ENCODE measurements around the gene DRAP1.

The DRAP1 gene

DNA sequence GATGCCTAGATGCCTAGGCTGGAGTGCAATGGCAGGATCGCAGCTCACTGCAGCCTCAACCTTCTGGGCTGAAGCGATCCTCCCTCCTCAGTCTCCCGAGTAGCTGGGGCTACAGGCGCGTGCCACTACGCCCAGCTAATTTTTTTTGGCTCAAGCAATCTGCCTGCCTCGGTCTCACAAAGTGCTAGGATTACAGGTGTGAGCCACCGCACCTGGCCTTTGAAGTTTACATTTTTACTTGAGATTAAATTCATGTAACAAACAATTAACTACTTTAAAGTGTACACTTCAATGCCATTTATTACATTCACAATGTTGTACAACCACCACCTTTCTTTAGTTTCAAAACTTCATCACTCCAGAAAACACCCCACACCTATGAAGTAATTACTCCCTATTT is 15.5 kb upstream of the DRAP1 start:
- no peak for DNase-seq (ENCODE audit: low read depth in 4 of 4, low spot score in 1 of 4)

DNA sequence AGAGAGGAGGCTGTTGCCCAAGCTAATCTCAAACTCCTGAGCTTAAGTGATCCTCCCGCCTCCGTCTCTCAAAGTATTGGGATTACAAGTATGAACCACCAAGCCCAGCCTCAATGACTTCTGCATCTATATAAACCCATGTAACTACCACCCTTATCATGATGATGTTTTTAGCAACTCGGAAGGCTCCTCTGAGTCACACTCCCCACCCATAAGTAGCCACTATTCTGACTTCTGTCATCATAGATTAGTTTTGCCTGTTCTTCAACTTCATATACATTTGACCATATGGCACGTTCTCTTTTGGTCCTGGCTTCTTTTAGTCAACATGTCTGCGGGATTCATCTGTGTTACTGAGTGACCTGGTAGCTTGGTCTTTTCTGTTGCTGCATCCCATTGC is 12.6 kb upstream of the DRAP1 start:
- no peak for DNase-seq (ENCODE audit: low read depth in 4 of 4, low spot score in 1 of 4)

DNA sequence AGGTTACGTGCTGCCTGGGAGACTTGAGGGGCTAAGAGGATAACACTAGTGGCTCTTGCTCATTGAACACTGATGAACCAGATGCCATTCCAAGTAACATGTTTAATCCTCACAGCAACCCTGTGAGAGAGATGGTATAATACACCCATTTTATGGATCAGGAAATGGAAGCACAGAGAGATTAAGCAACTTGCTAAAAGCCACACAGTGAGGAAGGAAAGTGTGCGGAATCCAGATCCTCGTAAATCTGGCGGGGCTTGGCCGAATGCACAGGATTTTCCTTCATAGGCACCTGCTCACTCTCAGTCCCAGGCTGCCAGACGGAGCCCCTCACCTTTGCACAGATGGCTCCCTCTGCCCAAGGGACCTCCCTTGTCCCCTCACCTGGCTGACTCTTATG is 11.3 kb upstream of the DRAP1 start:
- DNase-seq (ENCODE audit: low read depth in 4 of 4, low spot score in 1 of 4) = no peak

DNA sequence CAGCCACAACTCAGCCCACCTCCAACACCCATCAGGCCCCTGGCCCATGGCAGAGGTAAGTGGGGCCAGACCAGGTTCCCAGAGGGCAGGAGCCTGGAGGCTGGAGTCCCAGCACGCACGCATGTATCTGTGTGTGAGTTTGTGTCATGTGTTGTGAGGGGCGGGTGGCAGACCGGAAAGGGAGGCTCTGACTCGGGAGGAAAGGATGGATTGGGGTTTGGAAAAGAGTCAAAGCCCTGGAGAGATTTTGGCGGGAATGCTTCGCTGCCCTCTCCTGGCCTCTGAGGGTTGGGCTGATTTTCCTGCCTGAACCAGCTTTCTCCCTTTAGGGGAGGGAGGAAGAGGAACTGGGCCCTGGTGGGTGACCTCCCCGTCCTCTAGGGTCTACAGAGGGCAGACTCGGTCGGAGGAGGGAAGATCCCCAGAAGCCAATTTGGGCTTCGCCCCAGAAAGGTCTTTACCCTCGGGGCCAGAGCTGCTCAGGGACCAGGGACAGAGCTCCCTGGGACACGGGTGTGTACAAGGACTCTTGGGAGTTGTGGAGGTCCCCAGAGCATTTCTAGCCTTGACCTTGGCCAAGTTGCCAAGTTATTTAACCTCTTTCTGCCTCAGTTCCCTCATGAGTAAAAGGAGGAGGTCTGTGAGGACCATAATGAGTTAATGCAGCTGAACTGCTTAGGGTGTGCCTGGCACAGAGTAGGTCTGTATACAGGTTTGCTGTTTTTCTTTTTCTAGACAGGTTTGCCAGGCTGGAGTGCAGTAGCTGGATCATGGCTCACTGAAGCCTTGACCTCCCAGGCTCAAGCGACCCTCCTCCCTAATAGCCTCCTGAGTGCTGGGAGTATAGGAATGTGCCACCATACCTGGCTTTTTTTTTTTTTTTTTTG is 7.3 kb upstream of the DRAP1 start:
- no peak for DNase-seq (ENCODE audit: low read depth in 4 of 4, low spot score in 1 of 4)

DNA sequence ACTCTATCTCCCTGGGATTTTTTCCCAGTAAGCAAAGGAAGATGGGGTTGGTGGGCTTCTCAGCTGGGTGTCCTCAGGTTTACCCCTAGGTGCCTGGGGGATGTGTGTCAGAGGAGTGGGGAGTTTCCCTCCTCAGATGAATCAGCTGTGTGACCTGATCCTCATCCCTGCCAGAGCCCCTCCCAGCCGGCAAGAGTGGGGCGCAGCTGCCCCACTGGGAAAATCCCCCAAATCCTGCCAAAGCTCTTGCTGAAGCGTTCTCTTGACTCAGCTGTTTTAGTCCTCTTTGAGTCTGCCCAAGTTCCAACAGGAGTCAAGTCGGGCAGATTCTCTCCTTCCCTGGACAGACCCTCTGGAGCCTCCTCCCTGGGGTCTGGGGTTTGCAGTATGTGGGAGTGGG is 6.4 kb upstream of the DRAP1 start:
- no peak for DNase-seq (ENCODE audit: low read depth in 4 of 4, low spot score in 1 of 4)

DNA sequence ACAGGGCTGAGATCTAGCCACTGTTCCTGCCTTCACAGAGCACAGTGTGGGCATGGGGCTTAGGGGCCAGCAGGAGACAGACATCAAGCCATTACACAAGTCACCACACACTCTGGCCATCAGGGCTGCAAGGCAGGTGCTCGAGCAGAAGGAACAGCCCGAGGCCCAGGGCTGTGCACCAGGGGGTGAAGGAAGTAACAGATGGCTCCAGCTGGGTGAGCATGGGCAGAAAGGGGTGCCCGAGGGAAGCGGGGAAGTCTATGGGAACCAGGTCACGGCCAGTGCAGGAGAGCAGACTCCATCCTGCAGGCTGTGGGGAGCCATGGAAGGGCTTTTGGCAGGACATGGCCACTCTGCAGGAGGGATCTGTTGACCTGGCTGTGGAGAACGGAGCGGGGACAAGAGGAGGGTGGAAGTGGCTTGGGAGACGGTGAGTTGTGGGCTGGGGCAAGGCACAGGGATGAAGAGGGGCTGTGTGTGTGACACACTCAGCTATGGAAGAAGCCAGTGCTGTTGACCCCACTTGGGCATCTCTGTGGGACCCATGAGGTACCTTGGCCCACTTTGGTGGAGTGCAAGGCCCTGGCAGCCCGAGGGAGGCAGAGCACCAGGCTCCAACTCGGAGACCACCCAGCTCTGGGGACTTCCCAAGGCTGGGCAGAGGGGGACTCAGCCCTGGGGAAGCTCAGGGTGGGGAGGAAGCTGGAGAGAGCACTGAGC is 4.0 kb upstream of the DRAP1 start:
- DNase-seq (ENCODE audit: low read depth in 4 of 4, low spot score in 1 of 4) = no peak

DNA sequence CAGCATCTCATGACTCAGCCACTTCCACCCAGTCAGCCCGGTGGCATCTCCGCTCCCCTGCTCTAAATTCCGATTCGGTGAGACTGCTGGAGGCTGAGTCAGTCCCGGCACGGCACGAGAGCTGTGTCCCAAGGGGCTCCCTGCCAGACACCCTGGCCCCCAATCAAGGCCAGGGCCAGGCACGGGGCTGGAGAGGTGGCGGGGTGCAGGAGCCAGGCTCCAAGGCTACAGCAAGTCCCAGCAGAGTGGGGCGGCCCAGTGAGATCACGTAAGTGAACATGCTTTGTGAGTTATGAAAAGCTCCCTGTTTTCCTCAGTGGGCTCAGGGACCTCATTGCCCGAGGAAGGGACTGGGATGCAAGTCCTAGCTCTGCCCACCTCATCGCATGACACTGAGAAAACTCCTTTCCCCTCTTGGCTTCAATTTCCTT is 3.4 kb upstream of the DRAP1 start:
- DNase-seq (ENCODE audit: low read depth in 4 of 4, low spot score in 1 of 4) = no peak

DNA sequence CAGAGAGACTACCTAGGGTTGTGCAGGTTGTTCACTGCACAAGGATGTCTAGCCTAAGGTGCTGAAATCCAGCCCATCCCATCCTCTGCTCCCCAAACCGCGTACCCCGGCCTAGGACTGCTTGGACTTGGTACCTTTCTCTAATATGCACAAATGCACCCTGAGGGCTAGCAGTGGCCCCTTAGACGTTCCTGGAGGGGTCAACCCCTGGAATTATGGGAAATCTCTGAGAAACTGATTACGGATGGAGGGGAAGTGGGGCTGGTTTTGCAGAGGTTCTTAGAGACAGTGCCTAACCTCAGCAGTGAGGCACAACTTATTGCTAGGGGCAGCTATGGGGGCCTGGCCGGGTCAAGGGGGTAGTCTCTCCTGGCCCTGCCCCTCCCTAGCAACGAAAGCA is 2.8 kb upstream of the DRAP1 start:
- no peak for DNase-seq (ENCODE audit: low read depth in 4 of 4, low spot score in 1 of 4)

DNA sequence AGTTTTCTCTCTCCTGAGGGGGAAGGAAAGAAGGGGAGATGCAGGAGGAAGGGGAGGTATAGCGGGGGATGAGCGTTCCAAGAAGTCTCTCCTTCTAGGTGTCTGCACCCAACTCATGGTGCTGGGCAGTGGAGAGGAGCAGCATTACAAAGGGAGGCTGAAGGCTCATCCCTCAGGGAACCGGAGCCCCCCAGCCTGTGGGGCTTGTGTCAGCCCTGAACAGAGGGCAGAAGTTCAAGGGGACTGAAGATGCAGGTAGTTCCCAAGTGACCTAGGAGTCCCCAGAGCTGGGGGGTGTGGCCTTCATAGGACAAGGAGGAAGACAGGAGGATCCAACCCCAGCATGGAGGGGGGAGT is 2.2 kb upstream of the DRAP1 start:
- no peak for DNase-seq (ENCODE audit: low read depth in 4 of 4, low spot score in 1 of 4)

DNA sequence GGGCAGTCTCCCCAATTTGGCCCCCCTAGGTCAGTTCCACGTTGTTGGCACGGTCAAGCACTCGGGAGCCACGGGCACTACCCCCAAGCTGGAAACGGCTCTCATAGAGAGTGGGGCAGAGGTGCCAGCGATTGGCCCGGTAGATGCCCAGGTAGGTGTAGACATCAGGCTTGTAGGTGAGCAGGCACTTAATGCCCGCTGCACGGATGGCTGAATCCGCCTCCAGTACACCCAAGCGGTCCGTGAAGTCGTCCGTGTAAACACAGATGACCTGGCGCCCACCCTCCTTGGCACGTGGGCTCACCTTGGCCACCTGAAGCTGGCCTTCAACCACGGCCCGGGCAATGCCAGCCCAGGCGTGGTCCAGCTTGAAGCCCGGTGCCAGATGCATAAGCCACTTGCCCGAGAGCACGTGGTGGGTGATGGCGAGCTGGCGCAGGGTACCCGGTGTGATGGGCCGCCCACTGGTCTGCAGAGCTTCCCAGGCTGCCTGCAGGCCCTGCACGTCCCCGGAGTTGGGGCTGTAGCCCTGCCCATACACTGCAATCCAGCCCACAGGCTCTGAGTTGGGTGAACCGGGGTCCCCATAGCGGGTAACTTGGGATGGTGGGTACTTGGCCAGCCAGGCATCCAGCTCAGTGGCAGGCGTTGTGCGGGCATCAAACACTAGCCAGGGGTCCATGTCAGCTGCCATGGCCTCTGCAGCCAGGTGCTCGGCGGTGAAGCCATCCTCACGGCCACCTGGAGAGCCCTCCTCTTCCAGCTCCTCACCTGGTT is 1.6 kb upstream of the DRAP1 start:
- no peak for DNase-seq (ENCODE audit: low read depth in 4 of 4, low spot score in 1 of 4)

DNA sequence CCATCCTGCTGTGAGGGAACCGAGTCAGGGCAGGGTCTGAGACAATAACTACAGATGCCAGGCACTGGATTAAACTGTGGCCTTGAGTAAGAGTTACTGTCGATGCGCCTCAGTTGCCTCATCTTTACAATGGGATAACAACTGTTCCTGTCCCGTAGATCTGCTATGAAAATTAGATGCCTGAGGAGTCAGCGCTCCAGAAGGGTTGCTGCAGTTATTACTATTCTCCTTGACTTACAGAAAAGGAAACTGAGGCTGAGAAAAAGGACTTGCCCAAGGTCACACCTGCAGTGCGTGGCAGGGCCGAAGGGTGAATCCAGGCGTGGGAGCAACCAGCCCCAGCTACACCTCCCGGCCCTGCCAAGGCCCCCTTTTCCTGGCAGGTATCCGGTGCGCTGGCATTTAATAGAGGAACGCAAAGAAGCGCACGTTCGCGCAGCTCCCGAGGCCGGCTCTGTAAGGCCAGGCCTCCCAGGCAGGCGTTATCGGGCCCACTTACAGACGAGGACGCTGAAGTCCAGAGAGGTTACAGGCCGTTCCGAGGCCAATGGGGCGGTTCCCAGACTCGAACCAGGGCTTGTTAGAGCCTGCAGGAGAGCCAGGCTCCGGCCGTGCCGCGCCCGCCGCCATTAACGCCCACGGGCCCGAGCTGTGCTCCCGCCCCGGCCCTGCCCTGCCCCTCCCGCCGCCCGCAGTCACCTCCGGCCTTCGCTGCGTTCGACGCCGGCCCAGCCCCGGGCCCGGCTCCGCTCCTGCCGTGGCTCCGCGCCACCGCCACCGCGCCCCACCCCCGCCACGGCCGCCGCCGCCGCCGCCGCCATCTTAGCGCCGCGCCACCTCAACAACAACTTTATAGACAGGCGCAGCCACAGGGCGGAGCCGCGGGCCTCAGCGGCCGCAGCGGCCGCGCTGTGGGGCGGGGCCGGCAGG is 750 bp upstream of the DRAP1 start, which contains the start of gene C11orf68:
Gene C11orf68, minus strand, starts transcription at position 852 of the 930 bp plus-strand sequence. Its CDS starts 31 bp downstream, at position 821.
- DNase-seq (ENCODE audit: low read depth in 4 of 4, low spot score in 1 of 4) = no peak

DNA sequence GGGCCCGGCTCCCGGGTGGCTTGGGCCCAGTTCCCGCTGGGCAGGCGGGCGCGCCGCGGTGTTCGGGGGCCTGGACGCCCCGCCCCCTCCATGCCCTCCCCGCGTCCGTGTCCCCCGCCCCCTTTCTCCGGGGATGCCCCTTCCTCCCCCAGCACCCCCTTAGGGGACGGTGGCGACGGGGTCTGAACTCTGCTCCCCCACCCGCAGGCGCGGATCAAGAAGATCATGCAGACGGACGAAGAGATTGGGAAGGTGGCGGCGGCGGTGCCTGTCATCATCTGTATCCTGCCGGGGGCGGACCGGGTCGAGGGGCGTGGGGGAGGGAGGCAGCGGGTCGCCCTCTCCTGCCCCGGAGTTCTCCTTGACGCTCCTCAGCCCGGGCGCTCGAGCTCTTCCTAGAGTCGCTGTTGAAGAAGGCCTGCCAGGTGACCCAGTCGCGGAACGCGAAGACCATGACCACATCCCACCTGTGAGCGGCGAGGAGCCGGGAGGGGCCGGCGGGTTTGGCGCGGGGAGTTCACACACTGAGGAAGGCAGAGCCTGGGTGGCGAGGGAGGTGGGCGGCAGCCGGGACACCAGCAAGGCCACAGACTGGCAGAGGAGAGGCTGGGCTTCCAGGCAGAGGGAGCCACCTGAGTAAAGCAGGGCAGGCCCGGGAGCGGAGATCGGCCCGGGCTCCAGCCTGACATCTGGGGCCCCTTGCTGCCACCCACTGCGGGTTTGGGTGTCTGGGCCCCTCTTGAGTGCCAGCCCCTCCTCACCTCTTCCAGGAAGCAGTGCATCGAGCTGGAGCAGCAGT is 546 bp downstream of the DRAP1 start:
- peak in 1 of 4 experiments; percentile 31 for DNase-seq (ENCODE audit: low read depth in 4 of 4, low spot score in 1 of 4)

DNA sequence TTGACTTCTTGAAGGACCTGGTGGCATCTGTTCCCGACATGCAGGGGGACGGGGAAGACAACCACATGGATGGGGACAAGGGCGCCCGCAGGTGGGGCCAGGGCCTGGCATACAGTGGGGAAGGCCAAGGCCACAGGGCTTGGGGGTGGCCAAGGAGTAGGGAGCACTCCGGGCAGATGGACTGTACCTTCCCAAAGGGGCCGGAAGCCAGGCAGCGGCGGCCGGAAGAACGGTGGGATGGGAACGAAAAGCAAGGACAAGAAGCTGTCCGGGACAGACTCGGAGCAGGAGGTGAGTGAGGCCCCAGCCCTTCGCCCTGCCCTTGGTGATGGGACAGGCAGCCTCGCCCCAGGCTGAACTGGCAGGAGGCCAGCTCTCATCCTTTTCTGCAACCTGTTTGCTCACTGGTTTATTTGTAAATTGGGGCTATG is 1.2 kb downstream of the DRAP1 start:
- no peak for DNase-seq (ENCODE audit: low read depth in 4 of 4, low spot score in 1 of 4)

DNA sequence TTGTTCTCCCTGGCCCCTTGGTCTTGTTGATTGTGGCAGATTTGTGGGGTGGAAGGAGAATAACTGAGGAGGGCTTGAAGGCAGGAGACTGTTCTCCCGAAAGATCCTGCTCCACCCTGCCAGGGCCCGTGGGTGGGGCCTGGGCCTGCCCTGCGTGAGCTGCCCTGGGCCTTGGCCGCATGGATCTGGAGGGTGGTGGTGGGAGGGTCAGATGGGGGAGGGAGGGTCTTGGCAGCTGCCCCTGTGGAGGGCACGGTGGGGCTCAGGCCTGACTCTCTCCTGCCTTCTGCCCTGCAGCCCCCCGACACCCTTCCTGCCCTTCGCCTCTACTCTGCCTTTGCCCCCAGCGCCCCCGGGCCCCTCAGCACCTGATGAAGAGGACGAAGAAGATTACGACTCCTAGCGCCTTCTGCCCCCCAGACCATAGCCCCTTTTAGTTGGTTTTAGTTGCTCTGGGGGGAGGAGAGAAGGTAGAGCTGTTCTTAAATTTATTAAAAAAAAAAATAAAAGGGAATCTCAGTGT is 1.9 kb downstream of the DRAP1 start:
- no peak for DNase-seq (ENCODE audit: low read depth in 4 of 4, low spot score in 1 of 4)

DNA sequence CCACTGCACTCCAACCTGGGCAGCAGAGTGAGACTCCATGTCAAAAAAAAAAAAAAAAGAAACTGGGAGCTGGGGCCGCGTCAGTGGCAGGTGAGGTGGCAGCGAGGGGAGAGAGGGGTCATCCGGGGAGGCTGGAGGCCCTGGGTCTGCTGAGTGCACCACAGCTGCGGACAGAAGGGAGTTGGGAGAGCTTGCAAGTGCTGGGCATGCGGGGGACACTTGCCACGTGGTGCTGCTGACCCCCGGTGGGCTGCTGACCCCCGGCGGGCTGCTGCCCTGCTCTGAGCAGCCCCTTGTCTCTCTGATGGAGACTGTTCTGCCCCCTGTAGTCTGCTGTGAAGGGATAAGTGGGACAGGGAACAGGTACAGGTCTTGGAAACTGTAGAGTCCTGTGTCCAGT is 2.6 kb downstream of the DRAP1 start:
- no peak for DNase-seq (ENCODE audit: low read depth in 4 of 4, low spot score in 1 of 4)

DNA sequence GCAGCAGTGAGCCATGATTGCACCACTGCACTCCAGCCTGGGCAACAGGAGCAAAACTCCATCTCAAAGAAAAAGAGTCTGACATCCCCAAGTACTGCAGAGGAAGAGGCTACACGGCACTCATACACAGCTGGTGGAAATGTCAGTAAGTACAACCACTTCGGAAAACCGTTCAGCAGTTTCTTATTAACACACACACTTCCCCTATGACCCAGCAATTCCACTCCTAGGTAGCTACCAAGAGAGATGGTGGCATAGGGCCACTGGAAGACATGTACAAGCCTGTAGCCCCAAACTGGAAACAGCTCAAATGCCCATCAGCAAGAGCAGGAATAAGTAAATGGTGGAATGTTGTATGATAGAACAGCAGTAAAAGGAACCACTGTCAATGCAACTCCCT is 3.3 kb downstream of the DRAP1 start:
- DNase-seq (ENCODE audit: low read depth in 4 of 4, low spot score in 1 of 4) = no peak

DNA sequence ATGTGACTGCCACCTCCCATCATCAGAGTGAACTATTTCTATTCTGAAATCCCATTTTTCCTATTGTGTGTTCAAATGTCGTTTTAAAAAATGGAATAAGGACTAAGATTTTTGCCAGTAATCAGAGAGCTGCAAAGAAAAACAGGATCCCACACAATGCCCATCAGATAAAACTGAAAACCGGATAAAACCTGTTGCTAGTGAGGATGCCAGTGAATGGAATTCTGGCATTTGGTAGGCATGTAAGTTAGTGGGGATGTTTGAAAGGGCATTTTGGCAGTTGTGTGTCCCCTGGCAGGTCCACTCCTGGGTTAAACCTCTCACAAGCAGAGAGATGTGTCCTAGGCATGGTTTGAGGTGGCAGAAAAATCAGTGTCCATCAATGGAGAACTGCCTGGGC is 6.2 kb downstream of the DRAP1 start:
- DNase-seq (ENCODE audit: low read depth in 4 of 4, low spot score in 1 of 4) = no peak

DNA sequence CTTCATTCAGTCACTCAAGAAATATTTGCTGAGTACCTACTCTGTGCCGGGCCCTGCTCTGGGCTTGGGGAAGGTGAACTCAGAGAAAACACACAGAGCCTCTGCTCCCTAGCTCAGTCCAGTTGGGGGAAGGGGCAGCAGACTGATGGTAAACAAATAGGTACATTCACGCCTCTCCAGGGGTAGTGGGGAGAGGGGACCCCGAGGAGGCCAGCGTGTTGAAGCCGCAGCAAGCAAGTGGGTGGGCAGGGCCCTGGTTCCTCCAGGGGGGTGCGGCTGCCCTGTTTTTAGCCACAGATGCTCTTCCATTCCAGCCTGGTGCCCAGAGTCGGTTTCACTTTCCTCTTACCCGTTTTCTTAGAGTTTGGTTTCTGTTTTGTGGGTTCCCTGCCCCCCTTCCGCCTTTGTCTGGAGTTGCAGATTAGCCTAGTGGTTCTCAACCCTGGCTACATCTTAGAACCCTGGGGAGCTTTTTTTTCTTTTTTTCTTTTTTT is 8.7 kb downstream of the DRAP1 start:
- peak; percentile 29 to 64 (median 42) for DNase-seq (ENCODE audit: low read depth in 4 of 4, low spot score in 1 of 4)

DNA sequence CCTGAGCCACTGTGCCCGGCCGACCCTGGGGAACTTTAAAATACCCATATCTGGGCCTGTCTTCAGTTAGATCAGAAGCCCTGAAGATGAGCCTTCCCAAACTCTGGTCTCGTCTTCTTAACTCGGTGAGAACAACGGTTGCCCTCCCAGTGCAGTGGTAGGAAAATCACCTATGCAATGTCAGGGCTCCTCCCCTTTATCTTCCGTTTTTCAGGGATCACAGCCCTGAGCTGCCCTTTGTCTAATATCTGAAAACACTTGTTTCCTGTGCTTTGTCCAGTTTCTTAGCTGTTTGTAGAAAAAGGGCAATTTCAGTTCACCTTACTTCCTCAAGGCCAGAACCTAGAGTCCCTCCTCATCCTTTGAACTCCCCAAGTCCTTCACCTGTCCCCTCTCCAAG is 9.4 kb downstream of the DRAP1 start:
- DNase-seq (ENCODE audit: low read depth in 4 of 4, low spot score in 1 of 4) = no peak

Data from stimulated activated CD4-positive, alpha-beta T cell treated with anti-CD3 and anti-CD28 coated beads, Interleukin-1b, Interleukin-23, amount 100 ng/mL, for 24 hours (primary cell).